HG03064 (cell line): ENCODE data around the gene CD80.

Source experiments
- ATAC-seq: cut with Tn5 transposase; IDR thresholded peaks from one replicate; pipeline ENCODE4 v1.9.1; 2021; ENCODE audit warnings: low read depth; ENCODE audit not compliant: unreplicated experiment

Gene CD80

GRCh38 chr3:119500901-119501300 lies 58.5 kb downstream of the CD80 start:
- no peak for ATAC-seq

- no peak for ATAC-seq
Observed at GRCh38 chr3:119500265-119500664, 59.1 kb downstream of the CD80 start.

- peak; percentile 98 for ATAC-seq
Observed at GRCh38 chr3:119498186-119499011, 61.0 kb downstream of the CD80 start, which contains the start of gene TIMMDC1. TSS of gene TIMMDC1 (plus strand) at chr3:119498547. CDS start at chr3:119498734, 187 bp downstream.

GRCh38 chr3:119497820-119498185 lies 61.6 kb downstream of the CD80 start:
- no peak for ATAC-seq

GRCh38 chr3:119494597-119494996 lies 64.8 kb downstream of the CD80 start:
- ATAC-seq, result no peak

- no peak for ATAC-seq
Observed at GRCh38 chr3:119492810-119493209, 66.6 kb downstream of the CD80 start.

GRCh38 chr3:119492128-119492527 lies 67.3 kb downstream of the CD80 start:
- no peak for ATAC-seq

- no peak for ATAC-seq
Observed at GRCh38 chr3:119490153-119490552, 69.3 kb downstream of the CD80 start.

- no peak for ATAC-seq
Observed at GRCh38 chr3:119485563-119485962, 73.9 kb downstream of the CD80 start.

GRCh38 chr3:119483101-119483500 lies 76.3 kb downstream of the CD80 start:
- no peak for ATAC-seq

GRCh38 chr3:119481079-119481478 lies 78.3 kb downstream of the CD80 start:
- no peak for ATAC-seq
